Measurements from ENCODE around the gene USP33. TPM values are rescaled to one million over a fixed set of nuclear protein-coding genes. Genes with fewer than 3 reads are reported as not detected.
"Not testable (repeated sequence)": the region's sequence is repeated elsewhere in the genome, so short reads cannot be mapped to it uniquely, and the experiment has no call there.

The USP33 gene
- total RNA-seq, 1 donor from 2014 or later, result 58.4 TPM

DNA sequence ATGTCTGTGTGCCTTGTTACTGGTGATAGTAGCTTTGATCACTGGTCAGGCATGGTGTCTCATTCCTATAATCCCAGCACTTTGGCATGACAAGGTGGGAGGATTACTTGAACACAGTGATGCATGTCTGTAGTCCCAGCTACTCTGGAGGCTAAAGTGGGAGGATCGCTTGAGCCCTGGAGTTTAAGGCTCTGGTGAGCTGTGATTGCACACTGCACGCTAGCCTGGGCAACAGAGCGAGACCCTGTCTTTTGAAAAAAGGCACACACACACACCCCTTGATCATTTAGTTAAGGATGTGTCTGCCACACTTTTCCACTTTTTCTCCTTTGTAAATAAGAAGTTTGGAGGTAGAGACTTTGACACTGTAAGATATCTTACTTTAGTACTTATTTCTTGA lies 34.9 kb upstream of the USP33 start:
- no peak overlapping the region for H3K4me3 Mint-ChIP-seq
- H3K4me1 Mint-ChIP-seq, result peaks cover 7% of the 10 kb centered on the region
- POLR2A ChIA-PET, result no interaction called here
- no peaks in the 10 kb centered on the region for H3K27me3 Mint-ChIP-seq
- intact Hi-C loops (cut with micrococcal nuclease), result no loop called here
- no peaks in the 10 kb centered on the region for H3K9me3 Mint-ChIP-seq
- H3K27ac Mint-ChIP-seq, result no peak overlapping the region
- ATAC-seq (ENCODE audit: low read depth), result no peak
- H3K36me3 Mint-ChIP-seq (ENCODE audit: low read depth), result peaks cover 57% of the 10 kb centered on the region
- CTCF ChIA-PET, result no interaction called here
- no peak for DNase-seq
- TF ChIP-seq, protein P1, sequence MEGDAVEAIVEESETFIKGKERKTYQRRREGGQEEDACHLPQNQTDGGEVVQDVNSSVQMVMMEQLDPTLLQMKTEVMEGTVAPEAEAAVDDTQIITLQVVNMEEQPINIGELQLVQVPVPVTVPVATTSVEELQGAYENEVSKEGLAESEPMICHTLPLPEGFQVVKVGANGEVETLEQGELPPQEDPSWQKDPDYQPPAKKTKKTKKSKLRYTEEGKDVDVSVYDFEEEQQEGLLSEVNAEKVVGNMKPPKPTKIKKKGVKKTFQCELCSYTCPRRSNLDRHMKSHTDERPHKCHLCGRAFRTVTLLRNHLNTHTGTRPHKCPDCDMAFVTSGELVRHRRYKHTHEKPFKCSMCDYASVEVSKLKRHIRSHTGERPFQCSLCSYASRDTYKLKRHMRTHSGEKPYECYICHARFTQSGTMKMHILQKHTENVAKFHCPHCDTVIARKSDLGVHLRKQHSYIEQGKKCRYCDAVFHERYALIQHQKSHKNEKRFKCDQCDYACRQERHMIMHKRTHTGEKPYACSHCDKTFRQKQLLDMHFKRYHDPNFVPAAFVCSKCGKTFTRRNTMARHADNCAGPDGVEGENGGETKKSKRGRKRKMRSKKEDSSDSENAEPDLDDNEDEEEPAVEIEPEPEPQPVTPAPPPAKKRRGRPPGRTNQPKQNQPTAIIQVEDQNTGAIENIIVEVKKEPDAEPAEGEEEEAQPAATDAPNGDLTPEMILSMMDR (IDR thresholded peaks at IDR 0.05), result no peak

DNA sequence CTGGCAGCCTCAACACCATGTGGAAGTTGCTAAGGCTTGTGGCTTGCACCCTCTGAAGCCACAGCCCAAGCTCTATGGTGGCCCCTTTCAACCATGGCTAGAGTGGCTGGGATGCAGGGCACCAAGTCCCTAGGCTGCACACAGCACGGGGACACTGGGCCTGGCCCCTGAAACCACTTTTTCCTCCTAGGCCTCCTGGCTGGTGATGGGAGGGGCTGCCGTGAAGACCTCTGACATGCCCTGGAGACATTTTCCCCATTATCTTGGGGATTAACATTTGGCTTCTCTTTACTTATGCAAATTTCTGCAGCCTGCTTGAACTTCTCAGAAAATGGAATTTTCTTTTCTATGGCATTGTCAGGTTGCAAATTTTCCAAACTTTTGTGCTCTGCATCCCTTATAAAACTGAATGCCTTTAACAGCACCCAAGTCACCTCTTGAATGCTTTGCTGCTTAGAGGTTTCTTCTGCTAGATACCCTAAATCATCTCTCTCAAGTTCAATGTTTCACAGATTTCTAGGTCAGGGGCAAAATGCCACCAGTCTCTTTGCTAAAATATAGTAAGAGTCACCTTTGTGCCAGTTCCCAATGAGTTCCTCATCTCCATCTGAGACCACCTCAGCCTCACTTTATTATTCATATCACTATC lies 26.6 kb upstream of the USP33 start:
- H3K9me3 Mint-ChIP-seq; POLR2A ChIA-PET; ATAC-seq (ENCODE audit: low read depth); H3K4me1 Mint-ChIP-seq; CTCF ChIA-PET; intact Hi-C loops (cut with micrococcal nuclease); H3K27me3 Mint-ChIP-seq; H3K4me3 Mint-ChIP-seq; DNase-seq; H3K27ac Mint-ChIP-seq: not testable (repeated sequence)
- H3K36me3 Mint-ChIP-seq (ENCODE audit: low read depth), result peaks cover 67% of the 10 kb centered on the region

DNA sequence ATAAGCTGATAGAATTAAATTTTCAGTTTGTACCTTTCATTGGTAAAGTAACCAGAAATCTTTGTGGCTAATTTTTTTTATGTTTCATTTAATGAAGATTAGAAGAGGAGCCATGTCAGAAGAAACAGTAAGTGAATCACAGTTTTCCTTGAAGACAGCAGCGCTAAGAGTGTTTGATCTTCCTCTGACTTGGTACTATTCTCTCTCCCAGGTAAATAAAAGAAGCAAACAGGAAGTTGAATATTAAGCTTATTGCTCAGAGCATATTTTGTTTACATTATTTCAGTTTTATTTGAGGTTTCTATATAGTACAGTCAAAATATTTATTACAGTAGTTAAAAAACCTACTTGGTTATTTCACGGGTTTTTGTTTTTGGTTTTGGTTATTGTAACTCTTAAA lies 23.5 kb upstream of the USP33 start:
- Mint-ChIP-seq H3K4me1 (peaks cover 28% of the 10 kb centered on the region), H3K9me3 (peaks cover 7% of the 10 kb centered on the region), H3K36me3 (ENCODE audit: low read depth) (peaks cover 57% of the 10 kb centered on the region), H3K4me3 (no peak overlapping the region), H3K27me3 (no peaks in the 10 kb centered on the region), H3K27ac (no peak overlapping the region)
- ATAC-seq (ENCODE audit: low read depth) (no peak), DNase-seq (no peak)
- ChIA-PET CTCF (no interaction called here), POLR2A (no interaction called here)
- TF ChIP-seq, protein P1 (IDR thresholded peaks at IDR 0.05), result no peak
- intact Hi-C loops (cut with micrococcal nuclease), result no loop called here

DNA sequence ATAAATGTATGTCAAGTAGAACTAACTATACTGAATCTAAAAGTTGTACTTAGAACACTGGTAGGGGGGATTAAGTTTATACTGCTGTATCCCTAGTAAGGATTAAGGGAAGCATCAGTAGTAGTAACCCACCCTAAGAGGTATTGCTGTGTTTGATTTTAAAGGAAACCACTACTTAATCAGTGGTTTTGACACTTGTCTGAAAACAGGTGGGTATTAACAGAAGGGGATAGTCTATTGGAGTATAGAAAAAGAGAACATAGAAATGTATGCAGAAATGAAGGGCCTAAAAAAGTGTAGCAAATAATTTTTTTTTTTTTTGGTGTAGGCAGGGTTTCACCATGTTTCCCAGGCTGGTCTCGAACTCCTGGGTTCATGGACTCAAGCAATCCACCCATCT lies 22.0 kb upstream of the USP33 start:
- Mint-ChIP-seq H3K27ac (no peak overlapping the region), H3K9me3 (peaks cover 6% of the 10 kb centered on the region), H3K27me3 (no peaks in the 10 kb centered on the region), H3K4me1 (peaks cover 28% of the 10 kb centered on the region), H3K36me3 (ENCODE audit: low read depth) (peaks cover 46% of the 10 kb centered on the region), H3K4me3 (no peak overlapping the region)
- no peak for DNase-seq
- TF ChIP-seq, protein P1 (IDR thresholded peaks at IDR 0.05), result no peak
- no peak for ATAC-seq (ENCODE audit: low read depth)
- intact Hi-C loops (cut with micrococcal nuclease), result no loop called here
- POLR2A ChIA-PET, result no interaction called here
- CTCF ChIA-PET, result no interaction called here

DNA sequence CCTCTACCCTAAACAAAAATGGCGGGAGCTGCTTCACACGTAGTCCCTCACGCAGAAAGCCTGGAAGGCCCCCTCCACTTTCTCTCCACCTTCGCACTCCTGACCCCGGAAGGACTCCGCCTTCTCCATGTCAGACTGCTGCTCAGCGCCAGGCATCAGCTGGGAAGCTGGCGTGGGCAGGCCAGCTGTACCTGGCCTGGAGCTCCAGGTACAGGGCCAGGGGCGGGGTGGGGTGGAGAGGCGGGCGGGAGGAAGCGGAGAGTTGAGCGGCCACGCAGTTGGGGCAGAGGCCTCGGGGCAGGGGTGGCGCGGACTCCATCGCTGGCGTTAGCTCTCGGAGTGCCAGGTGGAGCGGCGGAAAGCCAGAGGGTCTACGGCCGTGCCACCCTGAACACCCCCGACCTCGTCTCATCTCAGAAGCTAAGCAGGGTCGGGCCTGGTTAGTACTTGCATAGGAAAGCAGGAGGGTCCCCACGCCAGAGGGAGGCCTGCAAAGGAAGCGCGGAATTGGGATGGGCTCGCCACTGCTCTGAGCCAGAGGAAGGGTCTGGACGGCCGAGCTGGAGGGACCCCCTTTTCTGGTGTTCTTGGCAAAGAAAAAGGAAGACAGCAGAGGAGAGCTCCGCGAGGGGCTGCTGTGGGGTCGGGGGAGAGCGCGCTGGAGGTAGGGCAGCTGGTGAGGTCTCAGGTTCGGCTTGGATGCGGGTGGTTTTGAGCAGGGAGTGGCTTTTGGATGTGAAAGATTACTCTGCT lies 20.1 kb upstream of the USP33 start, which contains the start of gene MIGA1:
MIGA1 (plus strand) TSS at position 121 of the 753 bp plus-strand sequence. CDS start 3,604 bp downstream, outside the sequence.
- Mint-ChIP-seq H3K9me3 (no peaks in the 10 kb centered on the region), H3K4me1 (peaks cover 28% of the 10 kb centered on the region), H3K4me3 (peak within 1 kb of the TSS; percentile 92), H3K36me3 (ENCODE audit: low read depth) (peaks cover 26% of the 10 kb centered on the region), H3K27me3 (no peaks in the 10 kb centered on the region), H3K27ac (peak within 1 kb of the TSS; percentile 82)
- TF ChIP-seq, protein P1 (IDR thresholded peaks at IDR 0.05), result no peak
- ChIA-PET CTCF (interaction anchor here (0.9 kb wide), 1 partner anchor 28 kb away, joined by 3 read pairs; no protein-coding TSS in a partner anchor), POLR2A (interaction anchor here (0.6 to 1.9 kb wide), 14 partner anchors 9 to 560 kb away, joined by 3 to 27 read pairs (median 8); partner anchors contain the start of genes DNAJB4, FUBP1, USP33 and ZZZ3)
- intact Hi-C loops (cut with micrococcal nuclease), result loop anchor here (1.0 to 5.0 kb wide), 7 partner anchors 9 to 1992 kb away; partner anchors contain the start of genes DNAJB4, FUBP1, PIGK and RABGGTB
- ATAC-seq (ENCODE audit: low read depth), result peak; percentile 96
- DNase-seq, result peak; percentile 69

Measured in activated B cell treated with CpG ODN at 0.5 μM for 24 hours (primary cell).